ENCODE measurements around the gene KSR1. TPM values are rescaled to one million over a fixed set of nuclear protein-coding genes. Genes with fewer than 3 reads are reported as not detected.

The KSR1 gene
- total and polyA plus RNA-seq, 2 of the 8 experiments (the other 6 are each of a cell fraction or from before 2014, with no cell fraction given) = 14.1 to 34.7 TPM

- Histone ChIP-seq H3K23ac (ENCODE audit: insufficient read length) (no peak overlapping the region), H3K14ac (ENCODE audit: insufficient read length) (no peak overlapping the region), H3K4me2 (ENCODE audit: insufficient read depth in 1 of 2, low read depth in 2 of 2, low read length in 2 of 2) (no peak overlapping the region), H2BK15ac (ENCODE audit: low read length) (no peak overlapping the region), H3K27me3 (replicated peaks in 1 of 4; ENCODE audit: control insufficient read depth in 3 of 4, extremely low read depth in 1 of 4, insufficient read depth in 3 of 4, low read length in 3 of 4) (no peaks in the 10 kb centered on the region; a peak in 1 of 7 replicates), H2BK5ac (ENCODE audit: low read depth, low read length) (no peak overlapping the region), H2AFZ (ENCODE audit: low read length) (no peak overlapping the region), H3K36me3 (ENCODE audit: control insufficient read depth in 2 of 4, insufficient read depth in 4 of 4, low read length in 3 of 4) (no peaks in the 10 kb centered on the region), H2BK120ac (replicated peaks; ENCODE audit: low read depth, low read length) (no peak overlapping the region), H2BK12ac (ENCODE audit: low read depth, low read length) (no peak overlapping the region), H3K23me2 (ENCODE audit: low read depth, low read length) (no peaks in the 10 kb centered on the region), H3K4ac (replicated peaks; ENCODE audit: insufficient read length, low read depth, low read length) (no peak overlapping the region), H3K56ac (replicated peaks; ENCODE audit: insufficient read length, low read depth, low read length) (no peak overlapping the region), H3K4me3 (ENCODE audit: extremely low read depth in 1 of 4, insufficient read depth in 2 of 4, low read depth in 3 of 4, low read length in 4 of 4) (no peak overlapping the region), H3K9me3 (ENCODE audit: insufficient read depth in 2 of 2, low read depth in 1 of 2, low read length in 1 of 2) (no peaks in the 10 kb centered on the region), H4K8ac (ENCODE audit: extremely low read depth, insufficient read depth, low read length) (no peak overlapping the region), H3K9ac (replicated peaks in 1 of 4; ENCODE audit: extremely low read depth in 1 of 4, low read depth in 3 of 4, low read length in 3 of 4) (no peak overlapping the region), H3K18ac (ENCODE audit: extremely low read depth, low read length) (no peak overlapping the region), H3K27ac (ENCODE audit: low read depth, low read length) (no peak overlapping the region), H3K79me2 (ENCODE audit: control insufficient read depth in 1 of 2, insufficient read depth in 2 of 2, low read length in 2 of 2) (no peaks in the 10 kb centered on the region), H2AK5ac (ENCODE audit: low read depth, low read length) (no peak overlapping the region), H2BK20ac (ENCODE audit: low read length) (no peak overlapping the region), H4K20me1 (replicated peaks in 1 of 2; ENCODE audit: control insufficient read depth in 1 of 2, insufficient read depth in 2 of 2, low read length in 2 of 2) (no peaks in the 10 kb centered on the region), H3K4me1 (replicated peaks in 1 of 4; ENCODE audit: control insufficient read depth in 3 of 4, insufficient read depth in 4 of 4, low read length in 3 of 4) (no peaks in the 10 kb centered on the region; a peak in 2 of 7 replicates), H4K91ac (replicated peaks; ENCODE audit: insufficient read length, low read length) (no peak overlapping the region), H3K79me1 (ENCODE audit: low read depth, low read length) (no peaks in the 10 kb centered on the region), H4K5ac (ENCODE audit: insufficient read length, low read depth, low read length) (no peak overlapping the region)
- ChIA-PET CTCF (ENCODE audit: partially characterized antibody) (no interaction called here), POLR2A (ENCODE audit: partially characterized antibody) (no interaction called here)
- 86% methylated on average over 1 of the region's 3 CpGs; no CpG with 5 or more reads in 1 of the 2 experiments for WGBS, 2 experiments (ENCODE audit: extremely low coverage in 1 of 2, insufficient coverage in 1 of 2, insufficient read length in 1 of 2, insufficient replicate concordance in 2 of 2, low coverage in 1 of 2, low lambda C conversion rate in 2 of 2, missing lambda C conversion rate in 1 of 2)
- FAIRE-seq (no peak), DNase-seq (ENCODE audit: low read depth in 1 of 2, low spot score in 2 of 2) (no peak)
- TF ChIP-seq EP300 (IDR thresholded peaks at IDR 0.05; ENCODE audit: borderline replicate concordance in 1 of 2, low read depth in 2 of 2, low read length in 2 of 2) (no peak), ASH2L (IDR thresholded peaks at IDR 0.05; ENCODE audit: low read length) (no peak), CTBP2 (IDR thresholded peaks at IDR 0.05; ENCODE audit: borderline replicate concordance, insufficient read depth, insufficient read length, low read length) (no peak), NRF1 (IDR thresholded peaks at IDR 0.05; ENCODE audit: low read depth, low read length) (no peak), BCL11A (IDR thresholded peaks at IDR 0.05; ENCODE audit: low read depth in 2 of 2, low read length in 2 of 2) (no peak), KDM5A (IDR thresholded peaks at IDR 0.05; ENCODE audit: low read length) (no peak)
Measured at GRCh38 chr17:27425991-27426390, 30.3 kb upstream of the KSR1 start.

All from H1 (cell line).